Activated naive CD4-positive, alpha-beta T cell (primary cell): ENCODE data around the gene GPSM3.
"Not testable (repeated sequence)": the region's sequence is repeated elsewhere in the genome, so short reads cannot be mapped to it uniquely, and the experiment has no call there.

Experiments
- DNase-seq, 4 experiments: peaks; one replicate each; lab custom pipeline; 2025; lab: John Stamatoyannopoulos, UW

The GPSM3 gene

GRCh38 chr6:32187009-32187709 is 5.3 kb downstream of the GPSM3 start:
- no peak for DNase-seq

- not testable (repeated sequence) for DNase-seq
Observed at GRCh38 chr6:32186151-32186840, 6.1 kb downstream of the GPSM3 start.

GRCh38 chr6:32185681-32186131 is 6.7 kb downstream of the GPSM3 start:
- not testable (repeated sequence) for DNase-seq

- DNase-seq, result no peak
Observed at GRCh38 chr6:32184084-32184640, 8.3 kb downstream of the GPSM3 start, which contains the start of gene AGER. Gene AGER, minus strand, starts transcription at chr6:32184253. Its CDS starts 31 bp downstream, at chr6:32184222.

- DNase-seq, result no peak
Observed at GRCh38 chr6:32183483-32184083, 8.9 kb downstream of the GPSM3 start.

- no peak for DNase-seq
Observed at GRCh38 chr6:32183030-32183429, 9.4 kb downstream of the GPSM3 start.

- DNase-seq, result no peak
Observed at GRCh38 chr6:32182555-32182981, 9.9 kb downstream of the GPSM3 start.

- no peak for DNase-seq
Observed at GRCh38 chr6:32181915-32182529, 10.4 kb downstream of the GPSM3 start.

- DNase-seq, result no peak
Observed at GRCh38 chr6:32181148-32181702, 11.2 kb downstream of the GPSM3 start.

- DNase-seq, result no peak
Observed at GRCh38 chr6:32179766-32180405, 12.6 kb downstream of the GPSM3 start.

GRCh38 chr6:32178547-32179440 is 13.6 kb downstream of the GPSM3 start:
- no peak for DNase-seq

- DNase-seq, result peak; percentile 73 to 85 (median 84)
Observed at GRCh38 chr6:32177788-32178546, 14.5 kb downstream of the GPSM3 start, which contains the start of gene RNF5. Gene RNF5, plus strand, starts transcription at chr6:32178405. Its CDS starts 107 bp downstream, at chr6:32178512.

- no peak for DNase-seq
Observed at GRCh38 chr6:32177183-32177787, 15.2 kb downstream of the GPSM3 start.

GRCh38 chr6:32176476-32177182 is 15.8 kb downstream of the GPSM3 start:
- DNase-seq, result no peak

GRCh38 chr6:32175711-32176475 is 16.6 kb downstream of the GPSM3 start, which contains the start of gene AGPAT1:
Gene AGPAT1, minus strand, starts transcription at chr6:32176084. Its CDS starts 4,588 bp downstream, at chr6:32171496.
- peak; percentile 74 to 96 (median 92) for DNase-seq

GRCh38 chr6:32175322-32175710 is 17.1 kb downstream of the GPSM3 start:
- no peak for DNase-seq

GRCh38 chr6:32174416-32174815 is 18.0 kb downstream of the GPSM3 start:
- DNase-seq, result no peak
